22Rv1 (cell line): ENCODE measurements around the gene ADCY2.

Experiments
- ZFX ChIP-seq: fragments of 450-650 bp; IDR thresholded peaks from 2 replicates; pipeline ENCODE4 v1.6.1; 2017; ENCODE audit warnings: antibody characterized with exemption, borderline replicate concordance
- TF ChIP-seq, protein P1 (sequence below): fragments of 450-650 bp; IDR thresholded peaks from 2 replicates; pipeline ENCODE4 v1.5.1; 2017; ENCODE audit warnings: mild to moderate bottlenecking

DNA sequence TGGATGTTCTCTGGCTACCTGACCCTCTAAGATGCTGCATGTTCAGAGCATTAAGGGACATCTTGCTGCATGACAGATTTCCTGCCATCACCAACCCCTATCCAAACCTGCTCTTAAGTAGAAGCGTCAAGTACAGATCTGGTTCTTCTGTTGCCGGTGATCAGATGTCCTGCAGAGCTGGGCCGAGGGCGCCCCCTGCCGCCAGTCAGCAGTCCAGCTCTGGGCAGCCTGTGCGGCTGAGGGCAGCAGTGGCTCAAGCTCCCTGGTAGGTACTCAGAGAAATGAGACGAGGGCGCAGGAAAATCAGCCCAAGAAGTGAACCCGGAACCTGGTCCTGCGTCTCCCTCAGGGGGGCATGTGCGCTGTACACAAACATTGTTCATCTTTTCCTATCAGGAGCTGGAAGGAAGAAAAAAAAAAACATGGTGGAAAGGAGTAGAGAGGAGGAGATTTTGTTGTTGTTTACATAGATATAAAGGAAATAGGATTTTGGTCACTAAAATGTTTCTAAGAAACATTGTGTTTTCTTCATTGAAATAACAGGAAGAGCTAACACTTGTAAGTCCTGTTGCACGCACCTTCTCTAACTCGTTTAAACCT lies 359.2 kb downstream of the ADCY2 start:
- TF ChIP-seq, protein P1, sequence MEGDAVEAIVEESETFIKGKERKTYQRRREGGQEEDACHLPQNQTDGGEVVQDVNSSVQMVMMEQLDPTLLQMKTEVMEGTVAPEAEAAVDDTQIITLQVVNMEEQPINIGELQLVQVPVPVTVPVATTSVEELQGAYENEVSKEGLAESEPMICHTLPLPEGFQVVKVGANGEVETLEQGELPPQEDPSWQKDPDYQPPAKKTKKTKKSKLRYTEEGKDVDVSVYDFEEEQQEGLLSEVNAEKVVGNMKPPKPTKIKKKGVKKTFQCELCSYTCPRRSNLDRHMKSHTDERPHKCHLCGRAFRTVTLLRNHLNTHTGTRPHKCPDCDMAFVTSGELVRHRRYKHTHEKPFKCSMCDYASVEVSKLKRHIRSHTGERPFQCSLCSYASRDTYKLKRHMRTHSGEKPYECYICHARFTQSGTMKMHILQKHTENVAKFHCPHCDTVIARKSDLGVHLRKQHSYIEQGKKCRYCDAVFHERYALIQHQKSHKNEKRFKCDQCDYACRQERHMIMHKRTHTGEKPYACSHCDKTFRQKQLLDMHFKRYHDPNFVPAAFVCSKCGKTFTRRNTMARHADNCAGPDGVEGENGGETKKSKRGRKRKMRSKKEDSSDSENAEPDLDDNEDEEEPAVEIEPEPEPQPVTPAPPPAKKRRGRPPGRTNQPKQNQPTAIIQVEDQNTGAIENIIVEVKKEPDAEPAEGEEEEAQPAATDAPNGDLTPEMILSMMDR = peak; percentile 95
- TF ChIP-seq ZFX = no peak
